ENCODE data around the gene CT47A7.
"Not testable (repeated sequence)": the region's sequence is repeated elsewhere in the genome, so short reads cannot be mapped to it uniquely, and the experiment has no call there.

CT47A7 gene

DNA sequence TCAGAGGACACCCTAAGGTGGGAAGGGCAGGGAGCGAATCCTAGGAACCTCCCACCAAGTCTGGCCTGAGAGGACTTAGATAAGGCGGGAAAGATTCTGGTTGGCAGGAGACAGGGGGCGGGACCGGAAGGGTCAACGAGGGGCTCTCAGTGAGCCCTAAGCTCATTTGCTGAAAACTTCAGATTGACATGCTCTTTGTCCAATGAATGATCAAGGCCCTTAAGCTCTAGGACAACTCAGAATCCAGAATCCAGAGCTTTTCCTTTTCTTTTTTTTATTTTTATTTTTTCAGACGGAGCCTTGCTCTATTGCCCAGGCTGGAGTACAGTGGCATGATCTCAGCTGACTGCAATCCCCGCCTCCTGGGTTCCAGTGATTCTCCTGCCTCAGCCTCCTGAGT lies at the start of gene CT47A7:
TSS of gene CT47A7 (minus strand) at position 101 of the 400 bp plus-strand sequence. CDS start 255 bp downstream, outside the sequence.
- DNase-seq (ENCODE audit: low spot score) = not testable (repeated sequence)

DNA sequence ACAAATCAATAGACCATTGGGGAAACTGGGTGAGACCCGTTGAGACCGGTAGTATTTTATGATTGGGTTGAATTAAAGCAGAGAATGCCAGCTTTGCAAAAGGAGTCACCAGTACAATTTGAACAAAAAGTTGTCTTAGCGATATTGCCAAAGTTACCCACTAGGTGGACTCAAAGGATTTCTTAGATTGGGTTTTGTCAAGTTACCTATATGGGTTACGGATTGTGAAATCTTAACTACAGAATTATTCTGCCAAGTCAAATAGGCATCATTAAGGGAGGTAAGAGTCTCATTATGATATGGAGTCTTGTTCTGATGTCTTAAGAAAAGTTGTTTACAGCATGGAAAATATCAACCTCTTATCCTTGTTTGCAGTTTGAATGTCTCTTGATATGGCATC lies 44.2 kb upstream of the CT47A7 start:
- no peak for DNase-seq (ENCODE audit: low spot score)

DNA sequence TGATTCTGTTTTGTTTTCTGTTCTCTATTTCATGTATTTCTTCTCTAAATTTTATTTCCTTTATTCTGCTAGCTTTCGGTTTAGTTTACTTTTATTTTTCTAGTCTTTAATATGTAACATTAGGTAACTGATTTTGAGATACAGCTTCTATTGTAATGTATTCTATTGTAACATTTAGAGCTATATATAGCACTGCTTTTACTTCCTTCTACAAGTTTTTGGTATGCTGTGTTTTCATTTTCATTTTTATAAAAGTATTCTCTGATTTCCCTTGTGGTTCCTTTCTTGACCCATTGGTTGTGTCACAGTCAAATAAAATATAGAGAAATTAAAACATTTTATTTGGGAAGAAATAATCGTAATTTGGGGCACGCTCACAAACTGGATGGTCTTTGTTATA lies 43.0 kb upstream of the CT47A7 start:
- DNase-seq (ENCODE audit: low spot score) = no peak

DNA sequence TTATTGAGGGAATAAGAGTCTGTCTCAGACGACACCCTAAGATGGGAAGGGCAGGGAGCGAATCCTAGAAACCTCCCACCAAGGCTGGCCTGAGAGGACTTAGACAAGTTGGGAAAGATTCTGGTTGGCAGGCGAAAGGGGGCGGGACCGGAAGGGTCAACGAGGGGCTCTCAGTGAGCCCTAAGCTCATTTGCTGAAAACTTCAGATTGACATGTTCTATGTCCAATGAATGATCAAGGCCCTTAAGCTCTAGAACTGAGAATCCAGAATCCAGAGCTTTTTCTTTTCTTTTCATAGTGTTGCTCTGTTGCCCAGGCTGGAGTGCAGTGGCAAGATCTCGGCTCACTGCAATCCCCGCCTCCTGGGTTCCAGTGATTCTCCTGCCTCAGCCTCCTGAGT lies 29.3 kb upstream of the CT47A7 start, which contains the start of gene CT47A1:
TSS of gene CT47A1 (minus strand) at position 101 of the 400 bp plus-strand sequence. CDS start 231 bp downstream, outside the sequence.
- DNase-seq (ENCODE audit: low spot score) = not testable (repeated sequence)

Measured in pons (tissue), 1 donor.